ENCODE results near the gene CACNA2D2. TPM values are rescaled to one million over a fixed set of nuclear protein-coding genes. Genes with fewer than 3 reads are reported as not detected.

CACNA2D2 gene
- total RNA-seq, 1 experiment from 2014 or later = 27.7 TPM

DNA sequence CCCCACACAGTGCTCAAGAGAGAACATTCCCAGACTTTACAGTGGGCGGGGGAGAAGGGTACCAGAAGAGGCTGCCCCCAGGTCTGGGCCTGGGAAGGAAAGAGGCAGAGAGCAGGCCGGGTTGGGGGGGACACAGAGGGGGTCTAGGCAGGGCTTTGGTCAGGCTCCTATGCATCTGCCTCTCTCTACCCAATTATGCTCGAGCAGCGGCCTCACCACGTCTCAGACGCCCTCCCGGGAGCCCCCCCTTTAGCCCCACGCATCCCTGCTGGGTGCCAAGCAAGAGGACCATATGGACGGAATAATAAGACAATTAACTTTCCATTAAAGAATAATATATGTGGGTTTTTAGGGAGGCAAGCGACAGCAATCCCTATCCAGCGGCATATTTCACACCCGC is 32.8 kb downstream of the CACNA2D2 start:
- Mint-ChIP-seq H3K27me3 (ENCODE audit: low read depth) (no peaks in the 10 kb centered on the region), H3K4me1 (peaks cover 6 to 18% of the 10 kb centered on the region in 2 experiments), H3K36me3 (ENCODE audit: insufficient read depth in 1 of 3, low read depth in 3 of 3) (peaks cover 1 to 5% (median 4%) of the 10 kb centered on the region in 3 experiments; a peak in 5 of 7 replicates), H3K4me3 (no peak overlapping the region), H3K27ac (no peak overlapping the region), H3K9me3 (no peaks in the 10 kb centered on the region)
- no peak overlapping the region for H4K5ac ChIP-seq (ENCODE audit: insufficient read length, low read depth, low read length)
- H3K18ac ChIP-seq (ENCODE audit: insufficient read length, low read depth, low read length) = no peak overlapping the region
- no peak overlapping the region for H2BK15ac ChIP-seq (ENCODE audit: low read depth, low read length)
- H2BK5ac ChIP-seq (ENCODE audit: insufficient read length, low read length) = no peak overlapping the region
- no peak overlapping the region for H3K56ac ChIP-seq (ENCODE audit: insufficient read length, low read depth, low read length)
- no CpG with 5 or more reads among the region's 12 CpGs for WGBS (ENCODE audit: extremely low coverage, insufficient read length, low lambda C conversion rate)
- no peak overlapping the region for H2BK20ac ChIP-seq (ENCODE audit: low read depth, low read length, poor library complexity, severe bottlenecking)
- no peaks in the 10 kb centered on the region for H4K20me1 ChIP-seq (ENCODE audit: control insufficient read depth, insufficient read depth, insufficient read length)
- H4K8ac ChIP-seq (replicated peaks; ENCODE audit: insufficient read length, low read depth, low read length) = no peak overlapping the region
- no peak overlapping the region for H2AK5ac ChIP-seq (ENCODE audit: insufficient read length, low read length)
- H2AFZ ChIP-seq (ENCODE audit: low read length) = no peak overlapping the region
- no peak overlapping the region for H2BK120ac ChIP-seq (ENCODE audit: low read depth, low read length, poor library complexity, severe bottlenecking)
- H3K9ac ChIP-seq (ENCODE audit: extremely low read depth, insufficient read length, low read length) = no peak overlapping the region
- no peak overlapping the region for H3K23ac ChIP-seq (ENCODE audit: insufficient read length, low read depth, low read length)
- no peak overlapping the region for H4K91ac ChIP-seq (ENCODE audit: insufficient read length, low read depth, low read length)
- H3K4ac ChIP-seq (ENCODE audit: low read depth, low read length) = no peak overlapping the region
- no peaks in the 10 kb centered on the region for H3K23me2 ChIP-seq (ENCODE audit: insufficient read length, low read depth, low read length, poor library complexity, severe bottlenecking)
- H3K4me2 ChIP-seq (ENCODE audit: insufficient read depth, insufficient read length, low read length) = no peak overlapping the region
- H3K4me1 ChIP-seq (ENCODE audit: insufficient read depth, low read length) = no peaks in the 10 kb centered on the region
- no peaks in the 10 kb centered on the region for H3K79me2 ChIP-seq (ENCODE audit: insufficient read depth, low read length)
- TF ChIP-seq, protein P1, sequence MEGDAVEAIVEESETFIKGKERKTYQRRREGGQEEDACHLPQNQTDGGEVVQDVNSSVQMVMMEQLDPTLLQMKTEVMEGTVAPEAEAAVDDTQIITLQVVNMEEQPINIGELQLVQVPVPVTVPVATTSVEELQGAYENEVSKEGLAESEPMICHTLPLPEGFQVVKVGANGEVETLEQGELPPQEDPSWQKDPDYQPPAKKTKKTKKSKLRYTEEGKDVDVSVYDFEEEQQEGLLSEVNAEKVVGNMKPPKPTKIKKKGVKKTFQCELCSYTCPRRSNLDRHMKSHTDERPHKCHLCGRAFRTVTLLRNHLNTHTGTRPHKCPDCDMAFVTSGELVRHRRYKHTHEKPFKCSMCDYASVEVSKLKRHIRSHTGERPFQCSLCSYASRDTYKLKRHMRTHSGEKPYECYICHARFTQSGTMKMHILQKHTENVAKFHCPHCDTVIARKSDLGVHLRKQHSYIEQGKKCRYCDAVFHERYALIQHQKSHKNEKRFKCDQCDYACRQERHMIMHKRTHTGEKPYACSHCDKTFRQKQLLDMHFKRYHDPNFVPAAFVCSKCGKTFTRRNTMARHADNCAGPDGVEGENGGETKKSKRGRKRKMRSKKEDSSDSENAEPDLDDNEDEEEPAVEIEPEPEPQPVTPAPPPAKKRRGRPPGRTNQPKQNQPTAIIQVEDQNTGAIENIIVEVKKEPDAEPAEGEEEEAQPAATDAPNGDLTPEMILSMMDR (conservative IDR thresholded peaks at IDR 0.05) = no peak
- no peaks in the 10 kb centered on the region for H3K79me1 ChIP-seq (ENCODE audit: insufficient read depth, low read depth, low read length, poor library complexity, severe bottlenecking)
- no peak overlapping the region for H3K27ac ChIP-seq (ENCODE audit: insufficient read length, low read depth, low read length)
- no peak for DNase-seq
- H2BK12ac ChIP-seq (ENCODE audit: insufficient read length, low read depth, low read length) = no peak overlapping the region
- no peaks in the 10 kb centered on the region for H3K27me3 ChIP-seq (ENCODE audit: insufficient read depth, low read length)
- H3K9me3 ChIP-seq (ENCODE audit: control insufficient read depth, low read depth, low read length) = no peaks in the 10 kb centered on the region
- H3T11ph ChIP-seq (ENCODE audit: low read length) = no peak overlapping the region
- no peak overlapping the region for H3K14ac ChIP-seq (ENCODE audit: insufficient read depth, low read length)
